ENCODE measurements around the gene PDGFRB. TPM values are rescaled to one million over a fixed set of nuclear protein-coding genes. Genes with fewer than 3 reads are reported as not detected.

PDGFRB gene
- total and polyA plus RNA-seq, 2 of the 4 experiments (the other 2 are of a cell fraction), result 108 to 124 TPM

GRCh38 chr5:150079909-150080461, 75.7 kb downstream of the PDGFRB start:
- H2BK5ac ChIP-seq (ENCODE audit: low read depth, low read length, poor library complexity, severe bottlenecking), result no peak overlapping the region
- H4K5ac ChIP-seq (ENCODE audit: low read depth, low read length), result no peak overlapping the region
- H2BK20ac ChIP-seq (ENCODE audit: low read depth, low read length), result no peak overlapping the region
- H3K27me3 ChIP-seq (ENCODE audit: control insufficient read depth, insufficient read depth, low read length), result peaks cover 25% of the 10 kb centered on the region; the same call in 1 of the 2 replicates
- no peak overlapping the region for H3K4ac ChIP-seq (ENCODE audit: low read depth, low read length)
- H2BK120ac ChIP-seq (ENCODE audit: low read depth, low read length), result no peak overlapping the region
- H2AK5ac ChIP-seq (ENCODE audit: low read depth, low read length), result no peak overlapping the region
- H3K4me1 ChIP-seq (ENCODE audit: control insufficient read depth, insufficient read depth, low read length), result peaks cover 4% of the 10 kb centered on the region; the same call in 1 of the 2 replicates
- no peak overlapping the region for H3K14ac ChIP-seq (replicated peaks; ENCODE audit: low read depth, low read length)
- H3K23ac ChIP-seq (ENCODE audit: low read depth, low read length), result no peak overlapping the region
- no TSS peak for BruUV-seq (replicated peaks)
- WGBS, 2 experiments (ENCODE audit: extremely low coverage in 2 of 2, insufficient read length in 1 of 2), result 100% methylated on average over 7 of the region's 19 CpGs; no CpG with 5 or more reads in 1 of the 2 experiments
- H3K4me3 ChIP-seq (ENCODE audit: insufficient read depth, low read depth, low read length), result no peak overlapping the region
- H2BK15ac ChIP-seq (ENCODE audit: low read depth, low read length), result no peak overlapping the region
- no peaks in the 10 kb centered on the region for H3K36me3 ChIP-seq (ENCODE audit: control insufficient read depth, insufficient read depth, low read length)
- no peaks in the 10 kb centered on the region for H4K20me1 ChIP-seq (ENCODE audit: insufficient read depth, low read length)
- H3K9me1 ChIP-seq (ENCODE audit: insufficient read depth, low read length), result peaks cover 3% of the 10 kb centered on the region; the same call in 1 of the 2 replicates
- no peak overlapping the region for H3K4me2 ChIP-seq (ENCODE audit: low read depth, low read length)
- no peak overlapping the region for H3K27ac ChIP-seq (ENCODE audit: insufficient read depth, low read length)
- no peak overlapping the region for H4K91ac ChIP-seq (ENCODE audit: insufficient read depth, low read depth, low read length)
- no peak overlapping the region for H3K56ac ChIP-seq (ENCODE audit: extremely low read depth, insufficient read depth, low read length)
- H3K18ac ChIP-seq (ENCODE audit: low read depth, low read length), result no peak overlapping the region
- H3K79me1 ChIP-seq (ENCODE audit: low read depth in 1 of 2, low read length in 2 of 2), result no peaks in the 10 kb centered on the region
- no peak overlapping the region for H3K9ac ChIP-seq (ENCODE audit: low read depth, low read length)
- CTCF ChIA-PET, result no interaction called here
- intact Hi-C loops (cut with micrococcal nuclease) (no loop called here), dilution Hi-C loops (cut with HindIII; ENCODE audit: low sequenced_read_pairs, unreplicated experiment) (no loop called here), in situ Hi-C loops (cut with MboI; ENCODE audit: low sequenced_read_pairs) (no loop called here)
- no peak overlapping the region for H2AK9ac ChIP-seq (replicated peaks; ENCODE audit: low read depth, low read length, poor library complexity)
- no peak for DNase-seq
- POLR2A ChIA-PET (ENCODE audit: unreplicated experiment), result no interaction called here
- no peak overlapping the region for H2AFZ ChIP-seq (replicated peaks; ENCODE audit: low read length, poor library complexity)
- ATAC-seq (ENCODE audit: low read depth), result no peak
- H4K8ac ChIP-seq (ENCODE audit: low read depth in 2 of 2, low read length in 2 of 2), result no peak overlapping the region
- TF ChIP-seq MAZ (IDR thresholded peaks at IDR 0.05; ENCODE audit: borderline replicate concordance, low read depth, low read length) (no peak), RFX5 (IDR thresholded peaks at IDR 0.05; ENCODE audit: low read depth, low read length) (no peak), NFE2L2 (IDR thresholded peaks at IDR 0.05; ENCODE audit: low read depth, low read length) (no peak), CEBPB (IDR thresholded peaks at IDR 0.05; ENCODE audit: low read depth, low read length) (no peak), RCOR1 (IDR thresholded peaks at IDR 0.05; ENCODE audit: insufficient replicate concordance, low read length) (no peak), ELK1 (IDR thresholded peaks at IDR 0.05; ENCODE audit: borderline replicate concordance, low read depth, low read length) (no peak), MXI1 (IDR thresholded peaks at IDR 0.05; ENCODE audit: borderline replicate concordance, low read depth, low read length) (no peak), CTCF (conservative IDR thresholded peaks at IDR 0.05; ENCODE audit: low read depth, low read length) (no peak), USF2 (IDR thresholded peaks at IDR 0.05; ENCODE audit: low read depth, low read length) (no peak)
- H3K9me3 ChIP-seq (ENCODE audit: control insufficient read depth, insufficient read depth, low read length), result no peaks in the 10 kb centered on the region
